Activated naive CD8-positive, alpha-beta T cell treated with anti-CD3 and anti-CD28 coated beads, Interleukin-2, amount 10 ng/mL, durations not matched to agents 7 days and 5 days (primary cell): Measurements from ENCODE around the gene ZMIZ1. TPM values are rescaled to one million over a fixed set of nuclear protein-coding genes. Genes with fewer than 3 reads are reported as not detected.
A peak's percentile ranks its signal among the peaks of the same experiment; 100 is the strongest.

Source experiments
- ATAC-seq: fragments of 150-1000 bp; cut with Tn5 transposase; one replicate; pipeline ENCODE4 v1.10.0; 2021; ENCODE audit warnings: low read depth, moderate library complexity
- POLR2A ChIA-PET: fragments of 350-600 bp; sonication (Branson Sonifier 250); formaldehyde crosslinking; loops from one replicate; lab custom pipeline; 2021; ENCODE audit warnings: antibody characterized with exemption; lab: Charles Lee
- DNase-seq: peaks from one replicate; pipeline ENCODE4 v3.0.0; 2021
- H3K27ac Mint-ChIP-seq: one replicate; pipeline ENCODE4 v1.8.0; 2022; ENCODE audit warnings: mild to moderate bottlenecking, mixed read lengths
- H3K27me3 Mint-ChIP-seq: one replicate; pipeline ENCODE4 v1.8.0; 2022; ENCODE audit warnings: mild to moderate bottlenecking, moderate library complexity, mixed read lengths
- H3K36me3 Mint-ChIP-seq: one replicate; pipeline ENCODE4 v1.8.0; 2021; ENCODE audit warnings: mild to moderate bottlenecking, mixed read lengths
- H3K4me1 Mint-ChIP-seq: one replicate; pipeline ENCODE4 v1.8.0; 2021; ENCODE audit warnings: mixed read lengths
- H3K4me3 Mint-ChIP-seq: one replicate; pipeline ENCODE4 v1.8.0; 2022; ENCODE audit warnings: mild to moderate bottlenecking, moderate library complexity, mixed read lengths
- H3K9me3 Mint-ChIP-seq: one replicate; pipeline ENCODE4 v1.8.0; 2021; ENCODE audit warnings: mixed read lengths
- total RNA-seq, 2 experiments: library from RNA; stranded (reverse); gene quantifications; one replicate each; pipeline ENCODE4 v1.2.3, GENCODE V29; 2021

ZMIZ1 gene
- 10 to 100 TPM; 28.8 to 29.3 TPM for total RNA-seq

GRCh38 chr10:79068562-79069324 is at the start of gene ZMIZ1:
Gene ZMIZ1, plus strand, starts transcription at chr10:79068966. Its CDS starts 132,667 bp downstream, at chr10:79201633.
- ATAC-seq = peak; percentile 69
- no peaks in the 10 kb centered on the region for H3K9me3 Mint-ChIP-seq
- H3K36me3 Mint-ChIP-seq = peaks cover 2% of the 10 kb centered on the region
- H3K4me1 Mint-ChIP-seq = peaks cover 20% of the 10 kb centered on the region
- peaks cover 16% of the 10 kb centered on the region for H3K27me3 Mint-ChIP-seq
- POLR2A ChIA-PET = interaction anchor here (1.0 kb wide), 1 partner anchor 68 kb away, joined by 5 read pairs; no protein-coding TSS in a partner anchor
- H3K4me3 Mint-ChIP-seq = peak within 1 kb of the TSS; percentile 97
- H3K27ac Mint-ChIP-seq = peak within 1 kb of the TSS; percentile 90
- peak; percentile 90 for DNase-seq

- no peak for ATAC-seq
- DNase-seq = peak; percentile 4
- no peaks in the 10 kb centered on the region for H3K36me3 Mint-ChIP-seq
- POLR2A ChIA-PET = no interaction called here
- peaks cover 2% of the 10 kb centered on the region for H3K4me1 Mint-ChIP-seq
- no peak overlapping the region for H3K27ac Mint-ChIP-seq
- peaks cover 5% of the 10 kb centered on the region for H3K27me3 Mint-ChIP-seq
- no peak overlapping the region for H3K4me3 Mint-ChIP-seq
- H3K9me3 Mint-ChIP-seq = no peaks in the 10 kb centered on the region
These were observed 49.2 kb upstream of the ZMIZ1 start for GRCh38 chr10:79019441-79020014.

GRCh38 chr10:79020015-79020491 is 48.7 kb upstream of the ZMIZ1 start:
- DNase-seq (peak; percentile 10), ATAC-seq (no peak)
- peaks cover 3% of the 10 kb centered on the region for H3K4me1 Mint-ChIP-seq
- H3K27me3 Mint-ChIP-seq = peaks cover 5% of the 10 kb centered on the region
- POLR2A ChIA-PET = no interaction called here
- no peaks in the 10 kb centered on the region for H3K36me3 Mint-ChIP-seq
- no peak overlapping the region for H3K27ac Mint-ChIP-seq
- no peaks in the 10 kb centered on the region for H3K9me3 Mint-ChIP-seq
- H3K4me3 Mint-ChIP-seq = no peak overlapping the region

- Mint-ChIP-seq H3K4me3 (no peak overlapping the region), H3K4me1 (peaks cover 8% of the 10 kb centered on the region), H3K36me3 (no peaks in the 10 kb centered on the region), H3K27ac (no peak overlapping the region), H3K27me3 (peaks cover 5% of the 10 kb centered on the region), H3K9me3 (no peaks in the 10 kb centered on the region)
- DNase-seq = no peak
- ATAC-seq = no peak
- POLR2A ChIA-PET = no interaction called here
These were observed 48.2 kb upstream of the ZMIZ1 start for GRCh38 chr10:79020605-79021004.

GRCh38 chr10:79021331-79021907 is 47.3 kb upstream of the ZMIZ1 start:
- Mint-ChIP-seq H3K27ac (no peak overlapping the region), H3K4me3 (no peak overlapping the region), H3K4me1 (peaks cover 13% of the 10 kb centered on the region), H3K27me3 (peaks cover 2% of the 10 kb centered on the region), H3K36me3 (no peaks in the 10 kb centered on the region), H3K9me3 (no peaks in the 10 kb centered on the region)
- POLR2A ChIA-PET = no interaction called here
- ATAC-seq (no peak), DNase-seq (peak; percentile 12)

GRCh38 chr10:79021948-79022499 is 46.7 kb upstream of the ZMIZ1 start:
- POLR2A ChIA-PET = no interaction called here
- no peaks in the 10 kb centered on the region for H3K36me3 Mint-ChIP-seq

GRCh38 chr10:79022565-79023230 is 46.1 kb upstream of the ZMIZ1 start:
- no peak overlapping the region for H3K27ac Mint-ChIP-seq
- peaks cover 2% of the 10 kb centered on the region for H3K27me3 Mint-ChIP-seq
- POLR2A ChIA-PET = no interaction called here
- no peaks in the 10 kb centered on the region for H3K36me3 Mint-ChIP-seq
- DNase-seq (peak; percentile 25), ATAC-seq (no peak)
- peaks cover 19% of the 10 kb centered on the region for H3K4me1 Mint-ChIP-seq
- H3K9me3 Mint-ChIP-seq = no peaks in the 10 kb centered on the region
- H3K4me3 Mint-ChIP-seq = peak overlapping the region; percentile 6

More at GRCh38 chr10:79021948-79022499, 46.7 kb upstream of the ZMIZ1 start:
- peaks cover 3% of the 10 kb centered on the region for H3K27me3 Mint-ChIP-seq
- peaks cover 15% of the 10 kb centered on the region for H3K4me1 Mint-ChIP-seq
- no peak overlapping the region for H3K27ac Mint-ChIP-seq
- no peaks in the 10 kb centered on the region for H3K9me3 Mint-ChIP-seq
- no peak for ATAC-seq
- peak; percentile 5 for DNase-seq
- no peak overlapping the region for H3K4me3 Mint-ChIP-seq

GRCh38 chr10:79023240-79024162 is 45.3 kb upstream of the ZMIZ1 start:
- no peak overlapping the region for H3K27ac Mint-ChIP-seq
- no peaks in the 10 kb centered on the region for H3K9me3 Mint-ChIP-seq
- DNase-seq (peak; percentile 17), ATAC-seq (no peak)
- H3K36me3 Mint-ChIP-seq = no peaks in the 10 kb centered on the region
- peaks cover 2% of the 10 kb centered on the region for H3K27me3 Mint-ChIP-seq
- no peak overlapping the region for H3K4me3 Mint-ChIP-seq
- H3K4me1 Mint-ChIP-seq = peaks cover 24% of the 10 kb centered on the region
- POLR2A ChIA-PET = no interaction called here

- H3K36me3 Mint-ChIP-seq = no peaks in the 10 kb centered on the region
- H3K4me1 Mint-ChIP-seq = peaks cover 24% of the 10 kb centered on the region
- H3K27me3 Mint-ChIP-seq = peaks cover 5% of the 10 kb centered on the region
- DNase-seq = peak; percentile 19
- no peak overlapping the region for H3K4me3 Mint-ChIP-seq
- no peak for ATAC-seq
- no peaks in the 10 kb centered on the region for H3K9me3 Mint-ChIP-seq
- H3K27ac Mint-ChIP-seq = no peak overlapping the region
- POLR2A ChIA-PET = no interaction called here
These were observed 44.5 kb upstream of the ZMIZ1 start for GRCh38 chr10:79024296-79024695.

GRCh38 chr10:79024720-79025198 is 44.0 kb upstream of the ZMIZ1 start:
- peaks cover 24% of the 10 kb centered on the region for H3K4me1 Mint-ChIP-seq
- H3K27ac Mint-ChIP-seq = no peak overlapping the region
- H3K9me3 Mint-ChIP-seq = no peaks in the 10 kb centered on the region
- no peak for ATAC-seq
- no peak overlapping the region for H3K4me3 Mint-ChIP-seq
- H3K27me3 Mint-ChIP-seq = peaks cover 9% of the 10 kb centered on the region
- no peak for DNase-seq
- POLR2A ChIA-PET = interaction anchor here (0.5 kb wide), 1 partner anchor 60 kb away, joined by 3 read pairs; no protein-coding TSS in a partner anchor
- H3K36me3 Mint-ChIP-seq = no peaks in the 10 kb centered on the region

- POLR2A ChIA-PET = interaction anchor here (0.5 kb wide), 1 partner anchor 59 kb away, joined by 3 read pairs; no protein-coding TSS in a partner anchor
- peak; percentile 46 for DNase-seq
- peak; percentile 59 for ATAC-seq
- H3K36me3 Mint-ChIP-seq = no peaks in the 10 kb centered on the region
- H3K9me3 Mint-ChIP-seq = no peaks in the 10 kb centered on the region
- H3K27me3 Mint-ChIP-seq = peaks cover 9% of the 10 kb centered on the region
- H3K4me3 Mint-ChIP-seq = peak overlapping the region; percentile 15
- peaks cover 24% of the 10 kb centered on the region for H3K4me1 Mint-ChIP-seq
- H3K27ac Mint-ChIP-seq = peak overlapping the region; percentile 69
These were observed 43.5 kb upstream of the ZMIZ1 start for GRCh38 chr10:79025199-79025832.
